ENCODE measurements around the gene BANK1. TPM values are rescaled to one million over a fixed set of nuclear protein-coding genes. Genes with fewer than 3 reads are reported as not detected.

BANK1 gene
- total RNA-seq, 1 donor from 2014 or later, result 12.2 TPM

DNA sequence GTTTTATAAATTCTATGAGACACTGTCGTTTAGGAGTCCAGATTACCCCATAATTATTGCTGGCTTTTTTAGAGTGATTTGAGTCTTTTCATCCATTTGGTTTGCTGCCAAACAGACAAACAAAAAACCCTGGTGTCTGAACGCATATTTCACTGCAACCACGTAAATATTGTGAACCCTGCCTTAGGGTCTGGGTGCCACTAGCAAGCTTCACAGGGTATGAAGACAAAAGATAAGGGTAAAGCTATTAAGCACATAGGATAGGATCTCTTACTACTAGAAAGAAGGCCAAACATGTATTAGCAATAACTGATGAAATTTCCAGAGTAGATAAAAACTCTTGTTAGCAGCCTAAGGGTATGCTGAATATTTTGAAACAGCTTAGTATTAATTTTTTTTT is 143.3 kb downstream of the BANK1 start:
- DNase-seq (no peak), ATAC-seq (no peak)
- intact Hi-C loops (cut with DNase I), result no loop called here

DNA sequence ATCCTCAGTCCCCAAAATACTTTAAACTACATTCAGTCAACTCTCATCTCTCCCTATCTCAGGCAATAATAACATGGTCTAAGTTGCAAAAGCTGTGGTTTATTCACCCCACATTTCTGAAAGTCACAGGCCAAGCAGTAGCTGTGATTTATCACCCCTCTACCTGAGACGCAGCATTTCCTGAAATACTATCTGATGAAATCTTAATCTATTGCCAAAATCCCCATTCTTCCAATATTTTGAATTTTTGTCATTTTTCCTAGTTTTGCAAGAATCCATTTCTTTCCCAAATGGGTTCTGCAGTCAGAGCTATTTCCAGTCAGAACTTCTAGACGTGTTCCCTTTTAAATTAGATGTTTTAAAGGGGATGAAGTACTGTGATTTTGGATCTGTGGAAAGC is 148.3 kb downstream of the BANK1 start:
- TF ChIP-seq, protein P1, sequence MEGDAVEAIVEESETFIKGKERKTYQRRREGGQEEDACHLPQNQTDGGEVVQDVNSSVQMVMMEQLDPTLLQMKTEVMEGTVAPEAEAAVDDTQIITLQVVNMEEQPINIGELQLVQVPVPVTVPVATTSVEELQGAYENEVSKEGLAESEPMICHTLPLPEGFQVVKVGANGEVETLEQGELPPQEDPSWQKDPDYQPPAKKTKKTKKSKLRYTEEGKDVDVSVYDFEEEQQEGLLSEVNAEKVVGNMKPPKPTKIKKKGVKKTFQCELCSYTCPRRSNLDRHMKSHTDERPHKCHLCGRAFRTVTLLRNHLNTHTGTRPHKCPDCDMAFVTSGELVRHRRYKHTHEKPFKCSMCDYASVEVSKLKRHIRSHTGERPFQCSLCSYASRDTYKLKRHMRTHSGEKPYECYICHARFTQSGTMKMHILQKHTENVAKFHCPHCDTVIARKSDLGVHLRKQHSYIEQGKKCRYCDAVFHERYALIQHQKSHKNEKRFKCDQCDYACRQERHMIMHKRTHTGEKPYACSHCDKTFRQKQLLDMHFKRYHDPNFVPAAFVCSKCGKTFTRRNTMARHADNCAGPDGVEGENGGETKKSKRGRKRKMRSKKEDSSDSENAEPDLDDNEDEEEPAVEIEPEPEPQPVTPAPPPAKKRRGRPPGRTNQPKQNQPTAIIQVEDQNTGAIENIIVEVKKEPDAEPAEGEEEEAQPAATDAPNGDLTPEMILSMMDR (IDR thresholded peaks at IDR 0.05), result no peak
- DNase-seq (no peak), ATAC-seq (no peak)
- H3K27me3 ChIP-seq (ENCODE audit: low read depth), result no peaks in the 10 kb centered on the region
- no peaks in the 10 kb centered on the region for H3K9me3 ChIP-seq
- H3K27ac ChIP-seq, result no peak overlapping the region
- no peaks in the 10 kb centered on the region for H3K4me1 ChIP-seq
- no peak overlapping the region for H3K4me3 ChIP-seq
- H3K36me3 ChIP-seq, result no peaks in the 10 kb centered on the region
- intact Hi-C loops (cut with DNase I), result no loop called here

More for the DNA sequence above, 143.3 kb downstream of the BANK1 start:
- H3K27ac ChIP-seq, result no peak overlapping the region
- TF ChIP-seq, protein P1 (IDR thresholded peaks at IDR 0.05), result no peak
- H3K9me3 ChIP-seq, result no peaks in the 10 kb centered on the region
- no peaks in the 10 kb centered on the region for H3K4me1 ChIP-seq
- no peaks in the 10 kb centered on the region for H3K27me3 ChIP-seq (ENCODE audit: low read depth)
- H3K36me3 ChIP-seq, result no peaks in the 10 kb centered on the region
- H3K4me3 ChIP-seq, result no peak overlapping the region

DNA sequence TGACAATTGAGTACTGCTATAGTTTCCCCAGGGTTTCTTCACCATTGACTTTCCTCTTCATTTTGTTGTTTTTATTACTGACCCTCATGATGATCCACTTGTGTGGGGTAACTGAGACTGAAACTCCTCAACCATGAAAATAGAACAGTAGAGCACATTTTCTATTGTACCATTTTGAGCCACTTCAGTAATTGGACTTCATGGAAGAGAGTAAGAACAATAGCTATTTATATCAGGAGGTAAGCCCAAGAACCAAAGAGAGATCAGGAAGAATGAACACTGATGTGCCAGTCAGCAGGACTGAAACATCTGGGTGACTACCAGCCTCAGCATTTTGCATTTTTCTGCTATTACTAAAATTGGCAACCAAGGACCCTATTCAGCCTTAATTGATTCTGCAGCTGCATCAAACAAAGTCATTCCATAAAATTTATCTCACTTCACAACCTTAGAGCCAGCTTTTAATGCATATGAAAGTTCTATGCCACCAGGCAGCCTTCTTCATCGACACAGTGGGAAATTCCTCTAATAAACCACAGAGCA is 151.4 kb downstream of the BANK1 start:
- ATAC-seq (no peak), DNase-seq (no peak)
- intact Hi-C loops (cut with DNase I), result no loop called here
- no peaks in the 10 kb centered on the region for H3K9me3 ChIP-seq
- no peak overlapping the region for H3K27ac ChIP-seq
- H3K27me3 ChIP-seq (ENCODE audit: low read depth), result no peaks in the 10 kb centered on the region
- no peaks in the 10 kb centered on the region for H3K4me1 ChIP-seq
- no peaks in the 10 kb centered on the region for H3K36me3 ChIP-seq
- H3K4me3 ChIP-seq, result no peak overlapping the region
- TF ChIP-seq, protein P1 (IDR thresholded peaks at IDR 0.05), result no peak

DNA sequence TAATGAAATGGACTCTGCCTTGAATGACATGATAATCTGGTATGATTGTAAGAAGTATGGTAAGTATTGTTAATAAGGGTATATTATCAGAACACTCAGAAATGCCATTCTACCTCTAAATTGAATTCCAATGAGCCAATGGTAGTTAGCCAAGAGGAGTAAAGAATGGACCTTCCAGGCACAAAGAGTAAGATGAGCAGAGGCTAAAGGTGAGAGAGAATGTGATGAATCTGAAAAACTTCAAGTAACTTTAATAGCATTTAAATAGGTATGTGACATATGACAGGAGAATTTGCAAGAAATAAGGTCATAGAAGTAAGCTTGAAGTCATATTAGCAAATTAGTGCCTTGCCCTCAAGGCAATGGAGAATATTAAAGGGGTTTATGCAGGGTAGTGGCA is 152.4 kb downstream of the BANK1 start:
- Histone ChIP-seq H3K27ac (no peak overlapping the region), H3K4me1 (no peaks in the 10 kb centered on the region), H3K36me3 (no peaks in the 10 kb centered on the region), H3K4me3 (no peak overlapping the region), H3K27me3 (ENCODE audit: low read depth) (no peaks in the 10 kb centered on the region), H3K9me3 (no peaks in the 10 kb centered on the region)
- intact Hi-C loops (cut with DNase I), result no loop called here
- ATAC-seq, result no peak
- no peak for DNase-seq
- TF ChIP-seq, protein P1 (IDR thresholded peaks at IDR 0.05), result no peak

DNA sequence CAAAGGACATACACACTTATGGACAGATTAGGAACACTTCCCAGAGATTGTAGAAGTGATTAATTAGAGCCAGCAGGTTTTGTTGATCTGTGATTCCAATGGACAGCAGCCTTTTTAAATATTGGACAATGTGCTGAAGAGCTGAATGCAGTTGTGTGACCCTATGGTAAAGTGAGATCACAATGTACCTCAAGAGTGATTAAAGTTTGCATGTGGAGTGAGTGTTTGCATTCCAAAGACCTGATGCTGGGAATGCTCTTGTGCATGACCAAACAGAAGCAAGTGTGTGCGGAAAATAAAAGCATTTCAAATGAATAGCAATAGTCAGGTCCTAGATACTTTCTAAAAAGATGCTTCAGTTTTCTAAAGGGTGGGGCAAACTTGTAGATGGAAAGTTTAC is 154.1 kb downstream of the BANK1 start:
- TF ChIP-seq, protein P1 (IDR thresholded peaks at IDR 0.05), result no peak
- no peak overlapping the region for H3K27ac ChIP-seq
- no peaks in the 10 kb centered on the region for H3K36me3 ChIP-seq
- H3K4me3 ChIP-seq, result no peak overlapping the region
- ATAC-seq (peak; percentile 93 to 97), DNase-seq (no peak)
- intact Hi-C loops (cut with DNase I), result no loop called here
- no peaks in the 10 kb centered on the region for H3K9me3 ChIP-seq
- no peaks in the 10 kb centered on the region for H3K27me3 ChIP-seq (ENCODE audit: low read depth)
- no peaks in the 10 kb centered on the region for H3K4me1 ChIP-seq

DNA sequence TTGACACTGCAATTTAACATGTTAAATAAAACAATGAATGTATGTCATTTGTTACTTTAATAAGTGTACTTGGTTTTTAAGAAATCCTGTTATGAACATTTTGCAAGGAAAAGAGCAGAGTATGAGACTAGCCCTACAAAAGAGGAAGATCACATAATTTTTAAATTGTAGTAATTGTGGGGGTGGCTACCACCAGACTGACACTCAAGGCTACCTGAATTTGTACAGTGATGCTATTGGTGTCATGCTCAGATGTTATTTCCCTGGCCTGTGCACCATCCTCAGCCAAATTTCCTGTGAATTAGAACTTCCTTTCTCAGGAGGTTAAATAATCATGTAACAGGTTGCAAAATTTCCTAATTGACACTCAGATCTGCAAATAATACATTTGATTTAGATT is 157.5 kb downstream of the BANK1 start:
- intact Hi-C loops (cut with DNase I), result no loop called here
- Histone ChIP-seq H3K27ac (no peak overlapping the region), H3K9me3 (no peaks in the 10 kb centered on the region), H3K4me1 (no peaks in the 10 kb centered on the region), H3K36me3 (no peaks in the 10 kb centered on the region), H3K27me3 (ENCODE audit: low read depth) (no peaks in the 10 kb centered on the region), H3K4me3 (no peak overlapping the region)
- ATAC-seq, result no peak
- no peak for DNase-seq
- TF ChIP-seq, protein P1 (IDR thresholded peaks at IDR 0.05), result no peak
